Upper lobe of left lung (tissue), 6 donors: ENCODE data around the gene RPS2. TPM values are rescaled to one million over a fixed set of nuclear protein-coding genes. Genes with fewer than 3 reads are reported as not detected.

Source experiments
- ATAC-seq, 2 donors: fragments of 200-7000 bp; cut with Tn5 transposase; one replicate each; pipeline ENCODE4 v1.9.1; 2022; ENCODE audit warnings: mild to moderate bottlenecking in 2 of 2, moderate library complexity in 2 of 2; ENCODE audit not compliant: low FRiP score in 2 of 2
- DNase-seq, 2 donors: peaks; one replicate each; pipeline ENCODE4 v3.0.0-alpha.2; 2019 to 2020
- H3K27ac ChIP-seq, 4 donors: fragments of 200-600 bp; sonication (generic); one replicate each; pipeline ENCODE4 v1.5.1; 2016 to 2019
- H3K27me3 ChIP-seq, 4 donors: fragments of 200-600 bp; sonication (generic); one replicate each; pipeline ENCODE4 v1.5.1; 2017 to 2019
- H3K36me3 ChIP-seq, 4 donors: fragments of 200-600 bp; sonication (generic); one replicate each; pipeline ENCODE4 v1.5.1; 2016 to 2019
- H3K4me1 ChIP-seq, 4 donors: fragments of 200-600 bp; sonication (generic); one replicate each; pipeline ENCODE4 v1.5.1; 2018 to 2019
- H3K4me3 ChIP-seq, 4 donors: fragments of 200-600 bp; sonication (generic); one replicate each; pipeline ENCODE4 v1.5.1; 2017 to 2019; ENCODE audit warnings: mild to moderate bottlenecking in 2 of 4, moderate library complexity in 1 of 4
- H3K9me3 ChIP-seq, 4 donors: fragments of 200-600 bp; sonication (generic); one replicate each; pipeline ENCODE4 v1.5.1; 2018 to 2019
- CTCF ChIP-seq, 6 experiments: fragments of 450-650 bp in 4 of 6; fragments of 200-600 bp in 2 of 6; sonication (generic) in 2 of 6; IDR thresholded peaks; one replicate each; pipeline ENCODE4 v1.5.1; 2016 to 2019; ENCODE audit warnings: antibody characterized with exemption in 6 of 6
- EP300 ChIP-seq, 4 donors: sonication (generic); formaldehyde crosslinking; IDR thresholded peaks; one replicate each; pipeline ENCODE4 v1.5.1; 2017; ENCODE audit warnings: antibody characterized with exemption in 4 of 4, control low read depth in 2 of 4
- POLR2A ChIP-seq, 4 donors: fragments of 450-650 bp; IDR thresholded peaks; one replicate each; pipeline ENCODE4 v1.5.1; 2016 to 2017; ENCODE audit warnings: antibody characterized with exemption in 4 of 4, mild to moderate bottlenecking in 2 of 4
- POLR2AphosphoS5 ChIP-seq, 2 donors: sonication (generic); formaldehyde crosslinking; IDR thresholded peaks; one replicate each; pipeline ENCODE4 v1.5.1; 2017; ENCODE audit warnings: antibody characterized with exemption in 2 of 2
- WGBS, 2 donors: methylation state at CpG; one replicate each; pipeline ENCODE4 v1.1.5; 2017 to 2018; 5-methylcytosine and 5-hydroxymethylcytosine counted together
- total RNA-seq, 6 donors: library from RNA; depleted of rRNA in 4 of 6; stranded (reverse); fragments of >200 nt in 4 of 6; gene quantifications; one replicate each; pipeline versions ENCODE4 v1.1.0 to v1.2.1, GENCODE V29; 2016 to 2021
- donor health status: DM: no; HTN: no; CAD: no; lungs with moderate emphysema.
- donor health status: DM: no; HTN: yes; CAD: no; lungs with severe emphysema.

Gene RPS2
- total RNA-seq, 6 donors from 2014 or later, result 1,128 to 1,943 (median 1,579) TPM

- Histone ChIP-seq H3K4me3 (no peak overlapping the region), H3K9me3 (no peaks in the 10 kb centered on the region), H3K27me3 (peaks cover 0 to 36% (median 29%) of the 10 kb centered on the region in 4 donors), H3K27ac (no peak overlapping the region), H3K36me3 (no peaks in the 10 kb centered on the region), H3K4me1 (peaks cover 5 to 30% (median 20%) of the 10 kb centered on the region in 4 donors)
- DNase-seq (no peak), ATAC-seq (no peak)
- 22 to 23% methylated on average over 2 to 3 of the region's 5 CpGs for WGBS, 2 donors
- no peak for TF ChIP-seq CTCF (IDR thresholded peaks at IDR 0.05)
- no peak for TF ChIP-seq EP300 (IDR thresholded peaks at IDR 0.05)
- no peak for TF ChIP-seq POLR2A (IDR thresholded peaks at IDR 0.05)
- no peak for TF ChIP-seq POLR2AphosphoS5 (IDR thresholded peaks at IDR 0.05)
Observed at GRCh38 chr16:1916640-1916990, 48.0 kb downstream of the RPS2 start.

- Histone ChIP-seq H3K4me1 (peaks cover 5 to 30% (median 20%) of the 10 kb centered on the region in 4 donors), H3K9me3 (no peaks in the 10 kb centered on the region), H3K27ac (no peak overlapping the region), H3K27me3 (peaks cover 0 to 35% (median 27%) of the 10 kb centered on the region in 4 donors), H3K4me3 (no peak overlapping the region), H3K36me3 (no peaks in the 10 kb centered on the region)
- TF ChIP-seq POLR2AphosphoS5 (IDR thresholded peaks at IDR 0.05), result no peak
- TF ChIP-seq CTCF (IDR thresholded peaks at IDR 0.05), result no peak
- no peak for TF ChIP-seq POLR2A (IDR thresholded peaks at IDR 0.05)
- no peak for TF ChIP-seq EP300 (IDR thresholded peaks at IDR 0.05)
- ATAC-seq (no peak), DNase-seq (peak in 1 of 2 donors; percentile 73)
- 54 to 65% methylated on average over 7 to 20 of the region's 25 CpGs for WGBS, 2 donors
Observed at GRCh38 chr16:1915732-1916639, 48.6 kb downstream of the RPS2 start.

DNA sequence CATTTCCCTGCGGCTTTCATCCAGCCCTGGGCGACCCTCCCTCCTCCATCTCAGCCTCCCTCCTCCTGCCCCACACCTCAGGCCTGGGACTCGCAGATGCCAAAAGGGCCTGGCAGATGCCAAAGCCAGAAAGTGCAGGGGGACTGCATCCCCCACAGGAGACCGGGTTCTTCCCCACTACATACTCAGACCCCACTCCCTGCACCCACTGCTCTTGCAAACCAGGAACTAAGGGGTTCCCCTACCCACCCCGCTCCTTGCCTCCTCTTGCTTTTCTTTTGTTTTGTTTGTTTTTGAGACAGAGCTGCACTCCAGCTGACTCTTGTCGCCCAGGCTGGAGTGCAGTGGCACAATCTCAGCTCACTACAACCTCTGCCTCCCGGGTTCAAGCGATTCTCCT, 49.6 kb downstream of the RPS2 start:
- WGBS, 2 donors, result 43 to 50% methylated on average over 8 of the region's 8 CpGs
- peaks cover 0 to 29% (median 20%) of the 10 kb centered on the region in 4 donors for H3K27me3 ChIP-seq
- no peaks in the 10 kb centered on the region for H3K9me3 ChIP-seq
- no peak overlapping the region for H3K27ac ChIP-seq
- no peak for ATAC-seq
- TF ChIP-seq EP300 (IDR thresholded peaks at IDR 0.05) (no peak), CTCF (IDR thresholded peaks at IDR 0.05) (no peak)
- H3K4me1 ChIP-seq, result peaks cover 5 to 25% (median 16%) of the 10 kb centered on the region in 4 donors
- H3K4me3 ChIP-seq, result no peak overlapping the region
- H3K36me3 ChIP-seq, result no peaks in the 10 kb centered on the region
- DNase-seq, result no peak

DNA sequence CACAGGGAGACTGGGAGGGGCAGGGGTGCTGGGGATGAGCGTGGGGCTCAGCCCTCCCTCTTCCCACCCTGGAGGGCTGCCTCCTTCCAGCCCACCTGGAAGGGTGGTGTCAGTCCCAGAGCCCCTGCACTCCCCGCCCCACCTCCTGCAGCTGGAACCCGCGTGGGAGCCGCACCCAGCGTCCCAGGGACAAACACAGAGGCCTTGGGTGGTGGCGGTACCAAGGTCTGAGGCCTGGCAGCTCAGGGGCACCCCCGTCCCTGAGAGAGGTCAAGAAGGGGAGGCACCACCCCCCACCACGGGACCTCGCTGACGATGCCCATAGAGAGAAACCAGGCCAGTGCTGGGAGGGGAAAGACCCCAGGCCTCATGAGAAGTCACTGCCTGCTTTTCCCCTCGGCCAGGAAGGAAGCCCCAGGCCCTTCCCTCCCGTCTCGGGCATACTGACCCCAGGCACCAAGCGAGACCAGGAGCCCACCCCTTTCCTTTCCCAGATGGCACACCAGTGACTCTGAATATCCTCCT, 50.5 kb downstream of the RPS2 start:
- TF ChIP-seq POLR2A (IDR thresholded peaks at IDR 0.05) (no peak), POLR2AphosphoS5 (IDR thresholded peaks at IDR 0.05) (no peak), EP300 (IDR thresholded peaks at IDR 0.05) (no peak), CTCF (IDR thresholded peaks at IDR 0.05) (no peak)
- 29 to 40% methylated on average over 7 to 10 of the region's 15 CpGs for WGBS, 2 donors
- DNase-seq, result peak in 1 of 2 donors; percentile 68
- peak overlapping the region in 1 of 4 donors; percentile 52 for H3K27ac ChIP-seq
- H3K36me3 ChIP-seq, result no peaks in the 10 kb centered on the region
- H3K4me3 ChIP-seq, result no peak overlapping the region
- no peaks in the 10 kb centered on the region for H3K9me3 ChIP-seq
- H3K27me3 ChIP-seq, result peaks cover 0 to 22% (median 13%) of the 10 kb centered on the region in 4 donors
- ATAC-seq, result no peak
- H3K4me1 ChIP-seq, result peaks cover 5 to 25% (median 16%) of the 10 kb centered on the region in 4 donors
